ENCODE results near the gene FH. TPM values are rescaled to one million over a fixed set of nuclear protein-coding genes. Genes with fewer than 3 reads are reported as not detected.

FH gene
- total RNA-seq, 1 experiment from 2014 or later: 112 TPM

DNA sequence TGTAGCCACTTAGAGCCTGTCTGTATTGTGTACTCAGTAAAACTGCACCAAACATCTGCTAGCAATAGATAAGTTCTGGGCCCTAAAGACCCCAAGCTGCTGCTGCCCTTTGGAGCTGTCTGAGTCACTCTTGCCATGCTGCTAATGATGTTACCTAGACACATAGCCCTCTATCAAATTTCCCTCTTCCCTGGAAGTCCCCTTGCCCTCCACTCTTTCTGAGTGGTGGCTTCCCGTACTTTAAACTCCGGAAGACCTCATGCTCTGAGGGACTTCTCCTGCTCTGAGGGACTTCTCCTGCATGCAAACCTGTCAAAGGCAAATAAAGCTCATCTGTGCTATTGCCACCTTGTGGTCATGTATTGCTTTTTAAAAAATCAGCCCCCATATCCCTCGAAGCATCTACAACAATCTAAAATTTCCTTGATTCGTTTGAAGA lies 34.0 kb downstream of the FH start:
- H3K27me3 Mint-ChIP-seq (ENCODE audit: unreplicated experiment): no peaks in the 10 kb centered on the region
- intact Hi-C loops (cut with micrococcal nuclease; ENCODE audit: unreplicated experiment): loop anchor here (1.0 to 5.0 kb wide), 4 partner anchors 63 to 753 kb away; no protein-coding TSS in a partner anchor
- peak; percentile 21 for DNase-seq
- H3K27ac Mint-ChIP-seq (ENCODE audit: unreplicated experiment): no peak overlapping the region
- CTCF ChIA-PET: interaction anchor here (0.7 to 2.4 kb wide), 15 partner anchors 37 to 755 kb away, joined by 3 to 17 read pairs (median 5); no protein-coding TSS in a partner anchor
- H3K36me3 Mint-ChIP-seq (ENCODE audit: insufficient read depth, unreplicated experiment): no peaks in the 10 kb centered on the region
- H3K9me3 Mint-ChIP-seq (ENCODE audit: low read depth, unreplicated experiment): no peaks in the 10 kb centered on the region
- no TSS peak for BruUV-seq (replicated peaks)
- no peak overlapping the region for H3K4me3 Mint-ChIP-seq (ENCODE audit: low read depth, unreplicated experiment)
- H3K4me1 Mint-ChIP-seq (ENCODE audit: low read depth, unreplicated experiment): peaks cover 25% of the 10 kb centered on the region
- TF ChIP-seq, protein P1, sequence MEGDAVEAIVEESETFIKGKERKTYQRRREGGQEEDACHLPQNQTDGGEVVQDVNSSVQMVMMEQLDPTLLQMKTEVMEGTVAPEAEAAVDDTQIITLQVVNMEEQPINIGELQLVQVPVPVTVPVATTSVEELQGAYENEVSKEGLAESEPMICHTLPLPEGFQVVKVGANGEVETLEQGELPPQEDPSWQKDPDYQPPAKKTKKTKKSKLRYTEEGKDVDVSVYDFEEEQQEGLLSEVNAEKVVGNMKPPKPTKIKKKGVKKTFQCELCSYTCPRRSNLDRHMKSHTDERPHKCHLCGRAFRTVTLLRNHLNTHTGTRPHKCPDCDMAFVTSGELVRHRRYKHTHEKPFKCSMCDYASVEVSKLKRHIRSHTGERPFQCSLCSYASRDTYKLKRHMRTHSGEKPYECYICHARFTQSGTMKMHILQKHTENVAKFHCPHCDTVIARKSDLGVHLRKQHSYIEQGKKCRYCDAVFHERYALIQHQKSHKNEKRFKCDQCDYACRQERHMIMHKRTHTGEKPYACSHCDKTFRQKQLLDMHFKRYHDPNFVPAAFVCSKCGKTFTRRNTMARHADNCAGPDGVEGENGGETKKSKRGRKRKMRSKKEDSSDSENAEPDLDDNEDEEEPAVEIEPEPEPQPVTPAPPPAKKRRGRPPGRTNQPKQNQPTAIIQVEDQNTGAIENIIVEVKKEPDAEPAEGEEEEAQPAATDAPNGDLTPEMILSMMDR (IDR thresholded peaks at IDR 0.05; ENCODE audit: unreplicated experiment): peak; percentile 73

DNA sequence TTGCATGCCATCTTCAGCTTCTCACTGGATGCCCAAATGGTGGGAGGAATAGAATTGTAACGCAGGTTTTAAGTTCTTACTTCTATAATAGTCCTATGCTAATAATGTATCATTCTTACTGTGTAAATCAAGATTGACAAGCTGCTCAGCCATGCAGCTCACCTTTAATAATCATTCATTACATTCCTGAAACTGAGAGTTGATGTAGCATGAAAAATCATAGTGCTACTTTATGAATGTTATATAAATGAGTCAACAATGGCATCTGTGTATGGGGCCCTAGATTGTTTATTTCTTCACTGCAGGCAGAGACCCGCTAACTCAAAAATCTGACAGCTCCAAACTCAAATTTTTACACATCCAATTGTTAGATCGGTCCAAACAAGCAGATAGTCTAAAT lies 34.4 kb downstream of the FH start:
- H3K36me3 Mint-ChIP-seq (ENCODE audit: insufficient read depth, unreplicated experiment): no peaks in the 10 kb centered on the region
- H3K27ac Mint-ChIP-seq (ENCODE audit: unreplicated experiment): no peak overlapping the region
- no peak overlapping the region for H3K4me3 Mint-ChIP-seq (ENCODE audit: low read depth, unreplicated experiment)
- no peaks in the 10 kb centered on the region for H3K9me3 Mint-ChIP-seq (ENCODE audit: low read depth, unreplicated experiment)
- CTCF ChIA-PET: interaction anchor here (0.6 to 2.4 kb wide), 16 partner anchors 37 to 755 kb away, joined by 3 to 17 read pairs (median 5); no protein-coding TSS in a partner anchor
- intact Hi-C loops (cut with micrococcal nuclease; ENCODE audit: unreplicated experiment): loop anchor here (1.0 to 5.0 kb wide), 4 partner anchors 63 to 753 kb away; no protein-coding TSS in a partner anchor
- H3K4me1 Mint-ChIP-seq (ENCODE audit: low read depth, unreplicated experiment): peaks cover 25% of the 10 kb centered on the region
- H3K27me3 Mint-ChIP-seq (ENCODE audit: unreplicated experiment): no peaks in the 10 kb centered on the region
- TF ChIP-seq, protein P1 (IDR thresholded peaks at IDR 0.05; ENCODE audit: unreplicated experiment): no peak
- BruUV-seq (replicated peaks): no TSS peak
- DNase-seq: no peak

DNA sequence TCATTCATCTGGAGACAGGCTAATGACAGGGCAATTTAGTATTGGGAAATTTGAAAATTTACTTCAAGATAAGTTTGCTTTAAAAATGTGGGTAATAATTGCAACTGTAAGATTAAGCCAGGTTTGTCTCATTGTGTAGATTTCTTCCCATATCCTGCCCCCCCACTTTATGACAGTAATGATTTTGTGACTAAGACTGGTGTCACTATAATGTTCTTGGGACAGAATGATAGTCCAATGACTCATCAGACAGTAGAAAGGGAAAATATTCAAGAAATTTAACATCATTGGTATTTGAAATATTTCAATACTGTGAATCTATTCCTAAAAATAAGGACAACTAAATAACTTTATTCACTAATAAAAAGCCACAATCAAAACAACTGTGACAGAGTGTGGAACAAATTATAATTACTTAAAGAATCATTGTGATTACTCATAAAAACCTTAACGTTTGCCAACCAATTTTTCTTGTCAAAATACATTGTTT lies 36.7 kb downstream of the FH start:
- Mint-ChIP-seq H3K27ac (ENCODE audit: unreplicated experiment) (no peak overlapping the region), H3K9me3 (ENCODE audit: low read depth, unreplicated experiment) (no peaks in the 10 kb centered on the region), H3K4me1 (ENCODE audit: low read depth, unreplicated experiment) (peaks cover 34% of the 10 kb centered on the region), H3K4me3 (ENCODE audit: low read depth, unreplicated experiment) (no peak overlapping the region), H3K36me3 (ENCODE audit: insufficient read depth, unreplicated experiment) (no peaks in the 10 kb centered on the region), H3K27me3 (ENCODE audit: unreplicated experiment) (no peaks in the 10 kb centered on the region)
- no TSS peak for BruUV-seq (replicated peaks)
- DNase-seq: peak; percentile 24
- TF ChIP-seq, protein P1 (IDR thresholded peaks at IDR 0.05; ENCODE audit: unreplicated experiment): no peak
- intact Hi-C loops (cut with micrococcal nuclease; ENCODE audit: unreplicated experiment): no loop called here
- CTCF ChIA-PET: interaction anchor here (0.7 kb wide), 1 partner anchor 595 kb away, joined by 4 read pairs; no protein-coding TSS in a partner anchor

DNA sequence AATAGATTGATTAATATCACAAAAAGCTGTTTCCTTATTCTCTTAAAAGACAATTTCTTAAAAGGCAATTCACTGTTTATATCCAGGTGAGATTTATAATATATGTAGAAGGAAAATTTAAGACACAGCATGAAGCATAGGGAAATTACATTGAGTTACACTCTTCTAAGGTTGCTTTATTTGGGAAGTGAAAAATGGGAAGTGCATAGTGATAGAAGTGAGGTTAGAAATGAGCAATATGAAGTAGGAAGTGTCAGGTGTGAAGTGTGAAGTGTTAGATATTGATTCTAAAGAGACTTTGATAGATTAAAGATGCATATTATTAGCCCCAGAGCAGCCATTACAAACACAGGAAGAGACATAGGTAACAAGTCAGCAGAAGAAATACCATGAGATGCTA lies 40.3 kb downstream of the FH start:
- CTCF ChIA-PET: no interaction called here
- BruUV-seq (replicated peaks): no TSS peak
- TF ChIP-seq, protein P1 (IDR thresholded peaks at IDR 0.05; ENCODE audit: unreplicated experiment): no peak
- peaks cover 21% of the 10 kb centered on the region for H3K4me1 Mint-ChIP-seq (ENCODE audit: low read depth, unreplicated experiment)
- no peaks in the 10 kb centered on the region for H3K9me3 Mint-ChIP-seq (ENCODE audit: low read depth, unreplicated experiment)
- no peak overlapping the region for H3K27ac Mint-ChIP-seq (ENCODE audit: unreplicated experiment)
- H3K27me3 Mint-ChIP-seq (ENCODE audit: unreplicated experiment): no peaks in the 10 kb centered on the region
- DNase-seq: no peak
- no peaks in the 10 kb centered on the region for H3K36me3 Mint-ChIP-seq (ENCODE audit: insufficient read depth, unreplicated experiment)
- H3K4me3 Mint-ChIP-seq (ENCODE audit: low read depth, unreplicated experiment): no peak overlapping the region
- intact Hi-C loops (cut with micrococcal nuclease; ENCODE audit: unreplicated experiment): no loop called here
